DND-41 (cell line): Measurements from ENCODE around the gene ALDH16A1.

ENCODE experiments used
- EZH2 ChIP-seq: IDR thresholded peaks from 3 replicates; pipeline ENCODE4 v1.6.1; 2012; ENCODE audit warnings: borderline replicate concordance, low read depth, mild to moderate bottlenecking, moderate library complexity, low read length, inconsistent platforms; ENCODE audit not compliant: severe bottlenecking
- TF ChIP-seq, protein P1 (sequence below): IDR thresholded peaks from 2 replicates; pipeline ENCODE4 v1.5.1; 2012; ENCODE audit warnings: borderline replicate concordance, low read length, moderate library complexity, mild to moderate bottlenecking; ENCODE audit not compliant: poor library complexity, severe bottlenecking; ENCODE audit errors: extremely low read depth

GRCh38 chr19:49437231-49437630 is 15.8 kb upstream of the ALDH16A1 start:
- TF ChIP-seq, protein P1, sequence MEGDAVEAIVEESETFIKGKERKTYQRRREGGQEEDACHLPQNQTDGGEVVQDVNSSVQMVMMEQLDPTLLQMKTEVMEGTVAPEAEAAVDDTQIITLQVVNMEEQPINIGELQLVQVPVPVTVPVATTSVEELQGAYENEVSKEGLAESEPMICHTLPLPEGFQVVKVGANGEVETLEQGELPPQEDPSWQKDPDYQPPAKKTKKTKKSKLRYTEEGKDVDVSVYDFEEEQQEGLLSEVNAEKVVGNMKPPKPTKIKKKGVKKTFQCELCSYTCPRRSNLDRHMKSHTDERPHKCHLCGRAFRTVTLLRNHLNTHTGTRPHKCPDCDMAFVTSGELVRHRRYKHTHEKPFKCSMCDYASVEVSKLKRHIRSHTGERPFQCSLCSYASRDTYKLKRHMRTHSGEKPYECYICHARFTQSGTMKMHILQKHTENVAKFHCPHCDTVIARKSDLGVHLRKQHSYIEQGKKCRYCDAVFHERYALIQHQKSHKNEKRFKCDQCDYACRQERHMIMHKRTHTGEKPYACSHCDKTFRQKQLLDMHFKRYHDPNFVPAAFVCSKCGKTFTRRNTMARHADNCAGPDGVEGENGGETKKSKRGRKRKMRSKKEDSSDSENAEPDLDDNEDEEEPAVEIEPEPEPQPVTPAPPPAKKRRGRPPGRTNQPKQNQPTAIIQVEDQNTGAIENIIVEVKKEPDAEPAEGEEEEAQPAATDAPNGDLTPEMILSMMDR, result no peak
- no peak for TF ChIP-seq EZH2
